SKM-1 (cell line): ENCODE data around the gene PLCH1.
"Not testable (repeated sequence)": the region's sequence is repeated elsewhere in the genome, so short reads cannot be mapped to it uniquely, and the experiment has no call there.

ENCODE experiments used
- DNase-seq: peaks from one replicate; lab custom pipeline; 2025; ENCODE audit not compliant: unreplicated experiment; lab: John Stamatoyannopoulos, UW

Gene PLCH1

GRCh38 chr3:155646669-155647068 is 98.2 kb downstream of the PLCH1 start:
- DNase-seq = no peak

GRCh38 chr3:155646128-155646527 is 98.7 kb downstream of the PLCH1 start:
- no peak for DNase-seq

GRCh38 chr3:155643581-155644165 is 101.2 kb downstream of the PLCH1 start:
- no peak for DNase-seq

- DNase-seq = no peak
These were observed 102.9 kb downstream of the PLCH1 start for GRCh38 chr3:155641956-155642355.

- DNase-seq = no peak
These were observed 104.8 kb downstream of the PLCH1 start for GRCh38 chr3:155640098-155640497.

- DNase-seq = no peak
These were observed 105.3 kb downstream of the PLCH1 start for GRCh38 chr3:155639462-155640055.

- DNase-seq = not testable (repeated sequence)
These were observed 106.4 kb downstream of the PLCH1 start for GRCh38 chr3:155638461-155638860.

GRCh38 chr3:155637567-155637966 is 107.3 kb downstream of the PLCH1 start:
- DNase-seq = no peak

GRCh38 chr3:155635056-155635455 is 109.8 kb downstream of the PLCH1 start:
- no peak for DNase-seq

- no peak for DNase-seq
These were observed 110.7 kb downstream of the PLCH1 start for GRCh38 chr3:155634121-155634719.

GRCh38 chr3:155631323-155632019 is 113.4 kb downstream of the PLCH1 start:
- DNase-seq = no peak

GRCh38 chr3:155629556-155629955 is 115.3 kb downstream of the PLCH1 start:
- no peak for DNase-seq

GRCh38 chr3:155629056-155629455 is 115.8 kb downstream of the PLCH1 start:
- DNase-seq = no peak

- DNase-seq = not testable (repeated sequence)
These were observed 122.2 kb downstream of the PLCH1 start for GRCh38 chr3:155622647-155623046.

- DNase-seq = not testable (repeated sequence)
These were observed 124.3 kb downstream of the PLCH1 start for GRCh38 chr3:155620552-155620951.

GRCh38 chr3:155619118-155619915 is 125.6 kb downstream of the PLCH1 start:
- DNase-seq = no peak

GRCh38 chr3:155618543-155618942 is 126.3 kb downstream of the PLCH1 start:
- no peak for DNase-seq

GRCh38 chr3:155617346-155617925 is 127.4 kb downstream of the PLCH1 start:
- DNase-seq = no peak

GRCh38 chr3:155615141-155615540 is 129.7 kb downstream of the PLCH1 start:
- DNase-seq = not testable (repeated sequence)

GRCh38 chr3:155614410-155614809 is 130.5 kb downstream of the PLCH1 start:
- not testable (repeated sequence) for DNase-seq

GRCh38 chr3:155611456-155611855 is 133.4 kb downstream of the PLCH1 start:
- DNase-seq = no peak
